Fibroblast of pulmonary artery (primary cell): ENCODE data around the gene TSPAN18.

ENCODE experiments used
- DNase-seq: peaks from one replicate; pipeline ENCODE4 v3.0.0-alpha.2; 2010; ENCODE audit warnings: low read depth
- H3K4me3 ChIP-seq: replicated peaks from 2 replicates; pipeline ENCODE4 v1.5.1; 2011; ENCODE audit warnings: low read depth, mild to moderate bottlenecking, control low read depth, low read length, moderate library complexity
- CTCF ChIP-seq: IDR thresholded peaks from 2 replicates; pipeline ENCODE4 v1.5.1; 2011; ENCODE audit warnings: mild to moderate bottlenecking, control low read depth, low read length, inconsistent platforms; ENCODE audit errors: missing control alignments

TSPAN18 gene

GRCh38 chr11:44825058-44825785 lies 98.5 kb downstream of the TSPAN18 start:
- H3K4me3 ChIP-seq: no peak overlapping the region
- no peak for TF ChIP-seq CTCF
- DNase-seq: no peak

DNA sequence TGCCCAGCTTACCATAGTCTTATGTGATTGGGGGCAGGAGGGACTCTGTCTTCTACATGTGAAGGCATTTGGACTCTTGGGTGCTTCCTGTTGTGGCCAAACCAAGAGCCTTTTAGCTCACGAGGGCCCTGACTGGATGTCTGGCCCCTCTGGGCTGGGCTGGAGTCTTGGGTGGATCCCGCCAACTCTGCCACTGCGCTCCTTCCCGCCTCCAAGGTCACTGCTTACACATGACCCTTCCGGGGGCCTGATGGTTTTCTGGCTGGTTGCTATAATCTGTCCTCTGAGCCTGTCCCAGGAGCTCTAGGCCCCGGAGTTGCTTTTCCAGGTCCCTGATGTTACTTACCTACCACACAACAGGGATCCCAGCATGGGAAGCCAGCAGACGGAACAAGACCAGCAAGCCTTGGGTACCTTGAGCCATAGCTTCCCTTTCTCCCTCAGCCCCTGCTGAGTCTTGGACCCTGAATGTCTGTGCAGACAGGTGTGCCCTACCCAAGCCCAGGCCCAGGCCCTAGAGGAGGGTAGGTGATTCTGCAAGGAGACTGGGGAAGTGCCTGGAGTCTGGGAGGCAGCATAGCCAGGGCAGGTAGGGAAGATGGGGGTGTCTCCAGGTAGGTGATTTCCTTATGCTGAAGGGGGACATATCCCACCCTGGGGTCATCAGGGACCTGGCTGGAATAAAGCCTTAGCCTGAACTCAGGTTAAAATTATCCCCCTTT lies 100.3 kb downstream of the TSPAN18 start:
- no peak for TF ChIP-seq CTCF
- DNase-seq: no peak

GRCh38 chr11:44828296-44828695 lies 101.5 kb downstream of the TSPAN18 start:
- no peak for DNase-seq
- no peak overlapping the region for H3K4me3 ChIP-seq
- no peak for TF ChIP-seq CTCF

More for the DNA sequence above, 100.3 kb downstream of the TSPAN18 start:
- no peak overlapping the region for H3K4me3 ChIP-seq

DNA sequence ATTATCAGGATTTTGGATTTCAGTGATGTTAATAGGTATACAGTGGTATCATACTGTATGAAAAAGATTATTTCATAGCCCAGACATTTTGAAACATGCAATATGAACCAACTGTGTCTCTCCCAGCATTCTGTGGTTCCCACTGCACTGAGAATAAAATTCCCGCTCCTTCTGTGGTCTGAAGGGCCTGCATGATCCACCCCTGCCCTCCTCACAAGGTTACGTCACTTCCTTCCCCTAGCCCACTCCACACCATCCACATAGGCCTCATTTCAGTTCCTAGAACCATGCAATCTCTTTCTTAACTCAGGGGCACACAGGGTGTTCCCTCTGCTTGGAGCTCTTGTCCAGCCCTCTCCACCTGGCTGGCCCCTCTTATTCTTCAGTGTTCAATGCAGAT lies 103.1 kb downstream of the TSPAN18 start:
- DNase-seq: no peak
- TF ChIP-seq CTCF: no peak
- no peak overlapping the region for H3K4me3 ChIP-seq

DNA sequence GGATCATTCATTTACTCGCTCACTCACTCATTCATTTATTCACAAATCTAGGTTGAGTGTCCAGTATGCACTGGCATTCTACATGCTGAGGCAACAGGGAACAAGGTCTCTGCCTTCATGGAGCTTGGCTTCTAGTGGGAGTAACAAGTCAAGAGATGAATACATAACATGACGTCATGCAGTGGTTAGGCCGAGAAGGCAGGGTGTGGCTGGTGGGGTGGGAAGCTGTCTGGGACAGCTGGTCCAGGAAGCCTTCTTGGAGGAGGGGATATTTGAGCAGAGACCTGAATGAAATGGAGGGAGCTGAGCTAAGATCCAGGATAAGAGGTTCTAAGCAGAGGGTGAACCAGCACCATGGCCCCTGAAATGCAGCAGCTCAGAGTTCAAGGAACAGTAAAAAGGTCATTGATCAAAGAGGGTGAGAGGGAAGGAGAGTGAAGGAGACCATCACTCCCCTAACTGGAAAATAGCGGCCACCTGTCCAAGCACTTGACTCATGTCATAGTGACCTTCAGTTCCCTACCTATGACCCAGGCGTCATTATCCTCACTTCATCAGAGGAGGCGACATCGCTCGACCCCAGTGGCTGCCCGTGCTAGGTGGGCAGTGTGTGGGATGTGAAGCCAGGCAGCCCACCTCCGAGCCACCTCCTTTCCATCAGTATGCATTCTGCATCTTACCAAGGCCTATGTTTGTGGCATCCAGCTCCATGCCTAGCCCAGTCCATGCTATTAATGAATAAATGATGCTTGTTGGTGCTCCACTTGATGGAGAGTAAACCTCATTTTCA lies 105.0 kb downstream of the TSPAN18 start:
- no peak for DNase-seq
- TF ChIP-seq CTCF: no peak
- no peak overlapping the region for H3K4me3 ChIP-seq

- no peak for DNase-seq
- H3K4me3 ChIP-seq: no peak overlapping the region
- TF ChIP-seq CTCF: no peak
These were observed 105.7 kb downstream of the TSPAN18 start for GRCh38 chr11:44832452-44832851.
